SK-N-SH (cell line): Measurements from ENCODE around the gene AGBL2.
"Not testable (repeated sequence)": the region's sequence is repeated elsewhere in the genome, so short reads cannot be mapped to it uniquely, and the experiment has no call there.

Experiments
- CTCF ChIP-seq: fragments of 200-600 bp; sonication (generic); IDR thresholded peaks from 2 replicates; pipeline ENCODE4 v1.6.1; 2017; ENCODE audit warnings: antibody characterized with exemption, mild to moderate bottlenecking, moderate library complexity
- ELF1 ChIP-seq: IDR thresholded peaks from 2 replicates; pipeline ENCODE4 v1.4.0; 2012
- MXI1 ChIP-seq: IDR thresholded peaks from 2 replicates; pipeline ENCODE4 v1.6.1; 2012; ENCODE audit warnings: mild to moderate bottlenecking, low read depth, low read length, improper control_type of control experiment
- RAD21 ChIP-seq: IDR thresholded peaks from 2 replicates; pipeline ENCODE4 v1.6.1; 2012; ENCODE audit warnings: mild to moderate bottlenecking, low read length
- RXRA ChIP-seq: IDR thresholded peaks from 2 replicates; pipeline ENCODE4 v1.4.0; 2012; ENCODE audit warnings: low read depth, mild to moderate bottlenecking, borderline replicate concordance
- YY1 ChIP-seq: IDR thresholded peaks from 2 replicates; pipeline ENCODE4 v1.4.0; 2012; ENCODE audit warnings: low read depth, mild to moderate bottlenecking

- TF ChIP-seq RXRA, CTCF, ELF1, RAD21, YY1, MXI1: not testable (repeated sequence)
These were observed 7.8 kb downstream of the AGBL2 start for GRCh38 chr11:47707275-47707786.
